Peyer's patch (tissue), 4 donors: ENCODE data around the gene PACS2. TPM values are rescaled to one million over a fixed set of nuclear protein-coding genes. Genes with fewer than 3 reads are reported as not detected.

Experiments
- DNase-seq, 3 donors: peaks; one replicate each; pipeline ENCODE4 v3.0.0-alpha.2; 2017 to 2019
- H3K27ac ChIP-seq, 4 donors: fragments of 200-600 bp; sonication (generic); one replicate each; pipeline ENCODE4 v1.5.1; 2016 to 2019
- H3K27me3 ChIP-seq, 2 donors: fragments of 200-600 bp; sonication (generic); one replicate each; pipeline ENCODE4 v1.5.1; 2019
- H3K36me3 ChIP-seq, 3 donors: fragments of 200-600 bp; sonication (generic); one replicate each; pipeline ENCODE4 v1.5.1; 2016 to 2019
- H3K4me1 ChIP-seq, 4 donors: fragments of 200-600 bp; sonication (generic); one replicate each; pipeline ENCODE4 v1.5.1; 2016 to 2019
- H3K4me3 ChIP-seq, 4 donors: fragments of 200-600 bp; sonication (generic); 1 replicate in 3 of 4; 2 replicates in 1 of 4; pipeline ENCODE4 v1.5.1; 2016 to 2019; ENCODE audit warnings: mild to moderate bottlenecking in 1 of 4
- H3K9me3 ChIP-seq, 4 donors: fragments of 200-600 bp; sonication (generic); one replicate each; pipeline ENCODE4 v1.5.1; 2016 to 2019; ENCODE audit warnings: mild to moderate bottlenecking in 1 of 4
- CTCF ChIP-seq, 6 experiments: fragments of 450-650 bp in 4 of 6; fragments of 200-600 bp in 2 of 6; sonication (generic) in 1 of 6; IDR thresholded peaks; one replicate each; pipeline ENCODE4 v1.5.1; 2017 to 2019; ENCODE audit warnings: antibody characterized with exemption in 6 of 6, mild to moderate bottlenecking in 3 of 6, moderate library complexity in 1 of 6
- POLR2A ChIP-seq, 2 donors: fragments of 450-650 bp; IDR thresholded peaks; one replicate each; pipeline ENCODE4 v1.5.1; 2017; ENCODE audit warnings: antibody characterized with exemption in 2 of 2, mild to moderate bottlenecking in 2 of 2, moderate library complexity in 2 of 2
- total RNA-seq, 4 donors: library from RNA; depleted of rRNA; stranded (reverse); fragments of >200 nt; gene quantifications; one replicate each; pipeline ENCODE4 v1.1.0, GENCODE V29; 2016

PACS2 gene
- total RNA-seq, 4 donors from 2014 or later: 77.2 to 158 (median 126) TPM

- TF ChIP-seq CTCF (IDR thresholded peaks at IDR 0.05) (no peak), POLR2A (IDR thresholded peaks at IDR 0.05) (no peak)
- Histone ChIP-seq H3K9me3 (no peaks in the 10 kb centered on the region), H3K36me3 (peaks cover 0 to 15% (median 0%) of the 10 kb centered on the region in 3 donors), H3K4me3 (no peak overlapping the region), H3K27ac (peak overlapping the region in 2 of 4 donors; percentile 39 to 40), H3K27me3 (no peaks in the 10 kb centered on the region), H3K4me1 (peaks cover 0 to 5% (median 2%) of the 10 kb centered on the region in 4 donors)
- peak in 1 of 3 donors; percentile 17 for DNase-seq
Measured at GRCh38 chr14:105389976-105390848, 75.7 kb downstream of the PACS2 start.

DNA sequence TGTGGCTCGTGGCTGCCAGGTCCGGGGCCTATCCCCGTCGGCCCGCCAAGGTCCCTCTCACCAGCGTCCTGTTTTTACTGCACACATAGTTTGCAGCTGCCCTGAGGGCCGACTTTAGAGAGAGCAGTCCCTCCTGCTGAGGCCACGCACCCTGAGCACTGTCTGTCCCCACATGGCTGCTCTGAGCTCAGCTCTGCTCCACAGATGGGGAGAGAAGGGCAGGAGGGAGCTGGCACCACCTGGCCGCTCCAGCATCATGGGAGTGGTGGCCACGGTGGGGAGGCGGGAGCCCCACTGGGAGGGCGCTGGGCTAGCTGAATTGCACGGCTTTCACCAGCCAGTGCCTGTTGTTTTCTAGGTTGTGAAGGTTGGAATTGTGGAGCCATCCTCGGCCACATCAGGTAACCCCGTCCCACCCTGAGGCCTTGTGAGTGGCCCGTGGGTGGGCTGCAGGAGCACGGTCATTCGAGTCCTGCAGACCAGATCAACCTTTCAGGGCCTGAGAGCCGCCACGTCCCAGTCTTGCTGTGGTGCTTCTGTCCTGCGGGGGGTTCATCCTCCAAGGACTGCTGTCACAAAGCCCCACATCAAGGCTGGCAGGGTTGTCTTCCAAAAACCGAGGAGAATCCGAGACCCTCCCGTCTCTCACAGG, 76.4 kb downstream of the PACS2 start:
- peaks cover 0 to 10% (median 0%) of the 10 kb centered on the region in 3 donors for H3K36me3 ChIP-seq

DNA sequence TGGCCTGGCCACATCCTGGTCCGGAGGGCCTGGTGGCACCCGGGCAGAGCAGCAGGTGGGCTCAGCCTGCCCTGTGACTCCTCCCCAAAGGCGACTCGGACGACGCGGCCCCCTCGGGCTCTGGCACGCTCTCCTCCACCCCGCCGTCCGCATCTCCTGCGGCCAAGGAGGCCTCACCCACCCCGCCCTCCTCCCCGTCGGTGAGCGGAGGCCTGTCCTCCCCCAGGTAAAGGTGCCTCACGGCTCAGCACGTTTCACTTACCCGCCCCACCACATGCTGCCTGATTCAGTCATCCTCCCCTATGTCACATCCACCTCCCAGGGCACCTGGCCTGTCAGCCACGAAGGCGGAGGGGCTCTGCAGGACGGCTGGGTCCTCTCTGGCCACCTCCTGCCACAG, 77.0 kb downstream of the PACS2 start:
- TF ChIP-seq POLR2A (IDR thresholded peaks at IDR 0.05) (no peak), CTCF (IDR thresholded peaks at IDR 0.05) (no peak)
- Histone ChIP-seq H3K27me3 (no peaks in the 10 kb centered on the region), H3K27ac (no peak overlapping the region), H3K36me3 (peaks cover 0 to 9% (median 0%) of the 10 kb centered on the region in 3 donors), H3K4me1 (peaks cover 0 to 5% (median 2%) of the 10 kb centered on the region in 4 donors), H3K9me3 (no peaks in the 10 kb centered on the region), H3K4me3 (no peak overlapping the region)
- DNase-seq: no peak

More for the DNA sequence above, 76.4 kb downstream of the PACS2 start:
- Histone ChIP-seq H3K27me3 (no peaks in the 10 kb centered on the region), H3K4me1 (peaks cover 0 to 5% (median 2%) of the 10 kb centered on the region in 4 donors), H3K9me3 (no peaks in the 10 kb centered on the region), H3K4me3 (no peak overlapping the region), H3K27ac (no peak overlapping the region)
- DNase-seq: no peak
- TF ChIP-seq POLR2A (IDR thresholded peaks at IDR 0.05) (no peak), CTCF (IDR thresholded peaks at IDR 0.05) (no peak)

DNA sequence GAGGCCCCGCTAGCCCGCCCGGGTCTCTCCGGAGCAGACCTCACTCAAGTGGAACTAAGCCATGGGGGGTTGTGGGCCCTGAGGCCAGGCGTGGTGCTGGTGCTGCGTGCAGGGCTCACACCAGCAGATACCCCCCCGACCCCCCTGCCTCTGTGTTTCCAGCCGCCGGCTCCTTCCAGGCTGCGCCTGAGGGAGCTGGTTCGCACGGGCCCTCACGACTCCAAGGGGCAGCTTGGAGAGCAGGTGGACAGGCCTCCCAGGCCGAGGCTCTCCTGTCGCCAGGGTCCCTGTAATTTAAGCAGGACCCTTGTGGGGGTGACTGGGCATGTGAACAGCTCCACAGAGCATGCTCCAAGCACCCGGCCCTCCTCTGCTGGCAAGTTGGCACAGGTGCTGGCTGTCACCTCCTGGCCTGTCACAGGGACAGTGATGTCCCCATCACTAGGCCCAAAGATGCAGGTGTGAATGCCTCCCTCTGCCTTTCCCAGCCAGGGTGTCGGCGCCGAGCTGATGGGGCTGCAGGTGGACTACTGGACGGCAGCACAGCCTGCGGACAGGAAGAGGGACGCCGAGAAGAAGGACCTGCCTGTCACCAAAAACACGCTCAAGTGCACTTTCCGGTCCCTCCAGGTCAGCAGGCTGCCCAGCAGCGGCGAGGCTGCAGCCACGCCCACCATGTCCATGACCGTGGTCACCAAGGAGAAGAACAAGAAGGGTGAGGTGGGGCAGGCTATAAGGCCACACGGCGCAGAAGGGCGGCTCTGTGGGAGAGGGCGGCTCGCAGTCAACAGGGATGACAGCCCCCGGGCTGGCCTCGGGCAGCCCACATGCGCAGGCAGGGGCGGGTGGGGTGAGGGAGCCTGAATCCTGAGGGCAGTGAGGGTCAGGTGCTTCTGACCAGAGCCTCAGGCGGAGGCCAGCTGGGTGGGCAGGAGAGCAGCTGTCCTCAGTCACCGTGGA, 77.9 kb downstream of the PACS2 start:
- H3K27ac ChIP-seq: no peak overlapping the region
- TF ChIP-seq POLR2A (IDR thresholded peaks at IDR 0.05) (no peak), CTCF (IDR thresholded peaks at IDR 0.05) (no peak)
- no peak for DNase-seq
- no peaks in the 10 kb centered on the region for H3K36me3 ChIP-seq
- no peaks in the 10 kb centered on the region for H3K9me3 ChIP-seq
- H3K4me3 ChIP-seq: no peak overlapping the region
- H3K4me1 ChIP-seq: peaks cover 0 to 11% (median 2%) of the 10 kb centered on the region in 4 donors
- H3K27me3 ChIP-seq: no peaks in the 10 kb centered on the region

- no peaks in the 10 kb centered on the region for H3K36me3 ChIP-seq
- no peak overlapping the region for H3K4me3 ChIP-seq
- no peak overlapping the region for H3K27ac ChIP-seq
- H3K9me3 ChIP-seq: no peaks in the 10 kb centered on the region
- TF ChIP-seq POLR2A (IDR thresholded peaks at IDR 0.05) (no peak), CTCF (IDR thresholded peaks at IDR 0.05) (no peak)
- H3K27me3 ChIP-seq: no peaks in the 10 kb centered on the region
- no peak for DNase-seq
- peaks cover 0 to 16% (median 5%) of the 10 kb centered on the region in 4 donors for H3K4me1 ChIP-seq
Measured at GRCh38 chr14:105393151-105393550, 78.6 kb downstream of the PACS2 start.
